Mesenchymal stem cell (in vitro differentiated cells and primary cell): ENCODE results near the gene ZC3H7B.

Experiments used
- DNase-seq: peaks from one replicate; pipeline ENCODE4 v3.0.0-alpha.2; 2013
- H2AFZ ChIP-seq: one replicate; pipeline ENCODE4 v1.6.1; 2013; ENCODE audit warnings: low read depth, mild to moderate bottlenecking, control low read depth, inconsistent platforms, low read length, moderate library complexity
- H2AK5ac ChIP-seq: 2 replicates; pipeline ENCODE4 v1.6.1; 2013; ENCODE audit warnings: low read length, moderate library complexity, mild to moderate bottlenecking, inconsistent platforms; ENCODE audit not compliant: severe bottlenecking
- H2BK120ac ChIP-seq: one replicate; pipeline ENCODE4 v1.6.1; 2013; ENCODE audit warnings: low read depth, mild to moderate bottlenecking, inconsistent platforms, low read length, moderate library complexity
- H2BK12ac ChIP-seq, 2 experiments: one replicate each; pipeline ENCODE4 v1.6.1; 2013; ENCODE audit warnings: inconsistent platforms in 2 of 2, low read length in 2 of 2, mild to moderate bottlenecking in 2 of 2, moderate library complexity in 2 of 2, control low read depth in 1 of 2
- H2BK15ac ChIP-seq: one replicate; pipeline ENCODE4 v1.6.1; 2013; ENCODE audit warnings: mild to moderate bottlenecking, low read depth, inconsistent platforms; ENCODE audit not compliant: poor library complexity, severe bottlenecking
- H2BK5ac ChIP-seq: 2 replicates; pipeline ENCODE4 v1.6.1; 2013; ENCODE audit warnings: low read depth, mild to moderate bottlenecking, low read length, control low read depth, inconsistent platforms; ENCODE audit not compliant: poor library complexity, severe bottlenecking
- H3K14ac ChIP-seq, 2 experiments: one replicate each; pipeline ENCODE4 v1.6.1; 2013; ENCODE audit warnings: inconsistent platforms in 2 of 2, low read length in 2 of 2, control low read depth in 1 of 2, mild to moderate bottlenecking in 1 of 2, moderate library complexity in 1 of 2
- H3K18ac ChIP-seq, 2 experiments: one replicate each; pipeline ENCODE4 v1.6.1; 2013; ENCODE audit warnings: inconsistent platforms in 2 of 2, low read length in 2 of 2, control low read depth in 1 of 2, low read depth in 1 of 2, mild to moderate bottlenecking in 1 of 2
- H3K23ac ChIP-seq, 2 experiments: one replicate each; pipeline ENCODE4 v1.6.1; 2013; ENCODE audit warnings: inconsistent platforms in 2 of 2, low read length in 2 of 2, mild to moderate bottlenecking in 2 of 2, moderate library complexity in 2 of 2, control low read depth in 1 of 2
- H3K27ac ChIP-seq: 2 replicates; pipeline ENCODE4 v1.5.1; 2013; ENCODE audit warnings: mild to moderate bottlenecking, moderate library complexity, low read length, control low read depth, inconsistent platforms; ENCODE audit not compliant: poor library complexity, severe bottlenecking
- H3K27me3 ChIP-seq, 2 experiments: 2 replicates each; pipeline versions ENCODE4 v1.6.1 to v1.7.0; 2013; ENCODE audit warnings: low read length in 2 of 2, mild to moderate bottlenecking in 2 of 2, moderate library complexity in 2 of 2, control low read depth in 1 of 2, inconsistent platforms in 1 of 2; ENCODE audit not compliant: control insufficient read depth in 1 of 2, insufficient read depth in 1 of 2
- H3K36me3 ChIP-seq, 2 experiments: 2 replicates each; pipeline versions ENCODE4 v1.6.1 to v1.7.0; 2013; ENCODE audit warnings: low read length in 2 of 2, control low read depth in 1 of 2, inconsistent platforms in 1 of 2, low read depth in 1 of 2, mild to moderate bottlenecking in 1 of 2; ENCODE audit not compliant: insufficient read depth in 2 of 2, control insufficient read depth in 1 of 2
- H3K4ac ChIP-seq, 2 experiments: one replicate each; pipeline ENCODE4 v1.6.1; 2013; ENCODE audit warnings: inconsistent platforms in 2 of 2, low read length in 2 of 2, mild to moderate bottlenecking in 2 of 2, moderate library complexity in 2 of 2, control low read depth in 1 of 2, low read depth in 1 of 2
- H3K4me1 ChIP-seq: 2 replicates; pipeline ENCODE4 v1.6.1; 2013; ENCODE audit warnings: low read depth, low read length, control low read depth; ENCODE audit not compliant: control insufficient read depth, insufficient read depth
- H3K4me2 ChIP-seq: 2 replicates; pipeline ENCODE4 v1.6.1; 2013; ENCODE audit warnings: low read length, mild to moderate bottlenecking, inconsistent platforms; ENCODE audit not compliant: poor library complexity, severe bottlenecking
- H3K4me3 ChIP-seq, 2 experiments: 2 replicates each; pipeline versions ENCODE4 v1.5.1 to v1.7.0; 2013; ENCODE audit warnings: low read length in 2 of 2, mild to moderate bottlenecking in 2 of 2, control low read depth in 1 of 2, low read depth in 1 of 2; ENCODE audit not compliant: insufficient read depth in 1 of 2
- H3K79me1 ChIP-seq: replicated peaks from 2 replicates; pipeline ENCODE4 v1.6.1; 2013; ENCODE audit warnings: mild to moderate bottlenecking, control low read depth, low read length, inconsistent platforms; ENCODE audit not compliant: poor library complexity, severe bottlenecking
- H3K9ac ChIP-seq: 2 replicates; pipeline ENCODE4 v1.7.0; 2013; ENCODE audit warnings: mild to moderate bottlenecking, low read length, moderate library complexity
- H3K9me3 ChIP-seq: 2 replicates; pipeline ENCODE4 v1.7.0; 2013; ENCODE audit warnings: mild to moderate bottlenecking, low read length; ENCODE audit not compliant: control insufficient read depth
- H4K8ac ChIP-seq: one replicate; pipeline ENCODE4 v1.6.1; 2013; ENCODE audit warnings: inconsistent platforms, mild to moderate bottlenecking, low read length, moderate library complexity
- H4K91ac ChIP-seq: one replicate; pipeline ENCODE4 v1.6.1; 2013; ENCODE audit warnings: mild to moderate bottlenecking, low read length, inconsistent platforms
- WGBS: methylation state at CpG from one replicate; pipeline ENCODE4 v1.1.7; 2013; ENCODE audit warnings: mixed read lengths; 5-methylcytosine and 5-hydroxymethylcytosine counted together

The ZC3H7B gene

DNA sequence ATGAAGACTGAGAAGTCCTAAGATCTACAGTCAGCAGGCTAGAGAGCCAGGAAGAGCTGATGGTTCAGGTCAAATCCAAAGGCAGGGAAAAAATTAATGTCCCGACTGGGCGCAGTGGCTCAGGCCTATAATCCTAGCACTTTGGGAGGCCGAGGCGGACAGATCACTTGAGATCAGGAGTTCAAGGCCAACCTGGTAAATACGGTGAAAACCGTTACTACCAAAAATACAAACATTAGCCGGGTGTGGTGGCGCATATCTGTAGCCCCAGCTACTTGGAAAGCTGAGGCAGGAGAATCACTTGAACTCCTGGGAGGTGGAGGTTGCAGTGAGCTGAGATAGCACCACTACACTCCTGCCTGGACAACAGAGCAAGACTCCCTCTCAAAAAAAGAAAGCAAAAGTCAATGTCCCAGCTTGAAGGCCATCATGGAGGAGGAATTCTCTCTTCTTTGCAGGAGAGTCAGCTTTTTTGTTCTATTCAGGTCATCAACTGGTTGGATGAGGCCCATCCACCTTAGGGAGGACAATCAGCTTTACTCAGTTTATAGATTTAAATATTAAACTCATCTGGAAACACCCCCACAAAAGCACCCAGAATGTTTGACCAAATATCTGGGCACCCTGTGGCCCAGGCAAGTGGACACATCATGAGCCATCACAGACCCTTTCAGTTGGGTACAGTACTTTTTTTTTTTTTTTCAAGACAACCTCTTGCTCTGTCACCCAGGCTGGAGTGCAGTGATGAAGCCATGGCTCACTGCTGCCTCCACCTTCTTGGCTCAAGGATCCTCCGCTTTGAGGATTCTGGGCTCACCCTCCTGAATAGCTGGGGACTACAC lies 4.3 kb upstream of the ZC3H7B start:
- Histone ChIP-seq H2BK120ac (no peak overlapping the region), H3K36me3 (no peaks in the 10 kb centered on the region), H2BK5ac (no peak overlapping the region), H3K14ac (no peak overlapping the region), H3K27me3 (no peaks in the 10 kb centered on the region), H3K79me1 (peaks cover 6% of the 10 kb centered on the region), H3K4me2 (no peak overlapping the region), H2AFZ (no peak overlapping the region), H3K9me3 (no peaks in the 10 kb centered on the region), H3K18ac (peak overlapping the region; percentile 2 to 49), H3K23ac (no peak overlapping the region), H3K4me3 (no peak overlapping the region), H2AK5ac (peak overlapping the region; percentile 36), H3K4me1 (peaks cover 4% of the 10 kb centered on the region), H3K27ac (no peak overlapping the region), H3K4ac (no peak overlapping the region), H2BK15ac (no peak overlapping the region), H2BK12ac (no peak overlapping the region), H3K9ac (no peak overlapping the region), H4K91ac (no peak overlapping the region), H4K8ac (peak overlapping the region; percentile 13)
- WGBS = 98% methylated on average over 9 of the region's 9 CpGs
- DNase-seq = no peak

DNA sequence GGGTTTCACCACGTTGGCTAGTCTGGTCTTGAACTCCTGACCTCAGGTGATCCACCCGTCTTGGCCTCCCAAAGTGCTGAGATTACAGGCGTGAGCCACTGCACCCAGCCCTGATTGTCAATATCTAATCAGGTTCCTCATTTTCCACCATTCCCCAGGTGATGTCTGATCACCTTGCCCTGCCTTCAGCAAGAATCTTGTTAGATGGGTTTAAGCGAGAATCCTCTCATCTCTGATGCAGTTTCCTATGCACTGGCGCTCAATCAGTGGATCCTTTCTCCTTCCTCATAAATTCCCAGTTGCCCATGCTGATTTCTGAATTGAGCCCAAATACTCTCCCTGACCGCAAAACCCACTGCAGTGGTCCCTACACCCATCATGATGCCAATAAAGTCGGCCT lies 664 bp upstream of the ZC3H7B start:
- no peak overlapping the region for H3K23ac ChIP-seq
- H2BK15ac ChIP-seq = no peak overlapping the region
- no peak overlapping the region for H3K4ac ChIP-seq
- no peak overlapping the region for H2BK5ac ChIP-seq
- H3K4me1 ChIP-seq = peaks cover 13% of the 10 kb centered on the region
- H2BK12ac ChIP-seq = no peak overlapping the region
- H3K14ac ChIP-seq = no peak overlapping the region
- H3K27me3 ChIP-seq = no peaks in the 10 kb centered on the region
- peak overlapping the region in 1 of 2 experiments; percentile 84 for H3K4me3 ChIP-seq
- peak overlapping the region; percentile 96 for H3K9ac ChIP-seq
- DNase-seq = no peak
- no peak overlapping the region for H4K8ac ChIP-seq
- no peak overlapping the region for H3K18ac ChIP-seq
- no peaks in the 10 kb centered on the region for H3K9me3 ChIP-seq
- no peak overlapping the region for H3K27ac ChIP-seq
- H4K91ac ChIP-seq = no peak overlapping the region
- no peak overlapping the region for H2BK120ac ChIP-seq
- peak overlapping the region; percentile 95 for H3K4me2 ChIP-seq
- peak overlapping the region; percentile 3 for H2AK5ac ChIP-seq
- H3K36me3 ChIP-seq = peaks cover 0 to 4% of the 10 kb centered on the region in 2 experiments
- H2AFZ ChIP-seq = no peak overlapping the region
- H3K79me1 ChIP-seq = peaks cover 6% of the 10 kb centered on the region
- WGBS = 78% methylated on average over 7 of the region's 7 CpGs

DNA sequence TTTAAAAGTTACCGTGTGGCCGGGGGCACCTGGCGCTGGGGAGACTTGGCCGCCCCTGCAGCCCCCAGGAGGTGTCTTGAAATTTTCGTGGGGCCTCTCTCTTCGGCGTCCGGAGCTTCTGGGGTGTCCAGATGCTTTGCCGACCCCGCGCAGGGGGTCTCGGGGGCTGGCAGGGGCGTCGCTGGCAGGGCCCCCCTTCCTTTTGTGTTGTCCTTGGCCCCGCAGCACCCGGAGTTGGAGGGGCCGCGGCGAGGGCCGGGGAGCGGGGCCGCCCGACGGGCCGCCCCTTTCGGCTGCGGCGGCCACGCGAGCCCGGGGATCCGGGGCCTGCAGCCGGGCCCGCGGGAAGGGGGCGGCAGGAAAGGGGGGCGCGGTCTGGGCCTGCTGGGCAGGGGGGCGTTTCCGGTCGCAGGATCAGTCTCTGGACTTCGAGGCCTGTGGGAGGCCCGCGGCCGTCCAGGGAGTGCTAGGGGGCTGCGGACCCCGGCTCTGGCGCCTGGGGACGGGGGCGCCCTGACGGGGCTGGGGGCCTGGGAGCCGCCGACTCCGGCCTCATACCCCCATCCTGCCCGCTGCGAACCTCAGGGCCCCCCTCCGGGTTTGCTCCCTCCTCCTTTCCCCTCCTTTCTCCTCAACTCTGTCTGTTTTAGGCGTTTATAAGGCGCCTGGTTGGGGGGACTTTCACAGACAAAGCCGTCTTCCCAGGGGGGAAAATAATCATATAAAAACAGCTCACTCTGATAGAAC lies 869 bp downstream of the ZC3H7B start:
- peak overlapping the region; percentile 45 for H4K8ac ChIP-seq
- 0% methylated on average over 14 of the region's 60 CpGs for WGBS

DNA sequence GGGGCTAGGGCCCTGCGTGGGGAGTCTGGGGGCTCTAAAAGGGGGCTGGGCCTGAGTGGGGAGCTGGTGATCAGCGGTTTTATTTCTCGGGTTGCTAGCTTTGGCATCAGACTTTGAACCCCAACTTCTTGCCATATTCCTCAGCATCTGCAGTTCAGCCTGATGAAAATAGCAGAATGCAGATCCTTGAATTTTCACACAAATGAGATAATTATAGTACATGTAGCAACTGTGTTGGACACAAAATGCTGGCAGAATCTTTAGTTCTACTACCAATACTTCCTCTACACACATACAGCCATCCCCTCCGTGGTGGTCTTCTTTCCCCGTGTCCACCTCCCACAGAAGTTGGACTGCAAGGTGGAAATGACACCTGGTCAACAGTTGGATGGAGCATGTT lies 1.5 kb downstream of the ZC3H7B start:
- Histone ChIP-seq H3K4me1 (peaks cover 27% of the 10 kb centered on the region), H4K8ac (peak overlapping the region; percentile 72), H3K4me3 (peak overlapping the region; percentile 84 to 88), H4K91ac (peak overlapping the region; percentile 27), H3K14ac (no peak overlapping the region), H3K27ac (peak overlapping the region; percentile 66), H2BK120ac (peak overlapping the region; percentile 86), H3K9me3 (no peaks in the 10 kb centered on the region), H2AFZ (no peak overlapping the region), H3K9ac (peak overlapping the region; percentile 96), H2BK5ac (peak overlapping the region; percentile 48), H3K18ac (peak overlapping the region; percentile 1 to 97), H2BK12ac (peak overlapping the region in 1 of 2 experiments; percentile 59), H3K79me1 (peaks cover 6% of the 10 kb centered on the region), H2AK5ac (peak overlapping the region; percentile 90), H3K23ac (peak overlapping the region in 1 of 2 experiments; percentile 79), H3K4me2 (peak overlapping the region; percentile 73), H3K4ac (peak overlapping the region; percentile 24 to 96), H2BK15ac (no peak overlapping the region), H3K27me3 (no peaks in the 10 kb centered on the region), H3K36me3 (peaks cover 0 to 11% of the 10 kb centered on the region in 2 experiments)
- no peak for DNase-seq
- WGBS = 42% methylated on average over 3 of the region's 5 CpGs

More for the DNA sequence above, 869 bp downstream of the ZC3H7B start:
- peaks cover 0 to 8% of the 10 kb centered on the region in 2 experiments for H3K36me3 ChIP-seq
- peak overlapping the region; percentile 61 for H2AK5ac ChIP-seq
- peaks cover 22% of the 10 kb centered on the region for H3K4me1 ChIP-seq
- H3K4me2 ChIP-seq = peak overlapping the region; percentile 73
- peak overlapping the region; percentile 61 for H4K91ac ChIP-seq
- H3K79me1 ChIP-seq = peaks cover 6% of the 10 kb centered on the region
- H2AFZ ChIP-seq = no peak overlapping the region
- H3K9me3 ChIP-seq = no peaks in the 10 kb centered on the region
- H3K18ac ChIP-seq = peak overlapping the region; percentile 92 to 97
- H3K27me3 ChIP-seq = no peaks in the 10 kb centered on the region
- peak overlapping the region in 1 of 2 experiments; percentile 79 for H3K23ac ChIP-seq
- H3K27ac ChIP-seq = peak overlapping the region; percentile 76
- peak overlapping the region; percentile 81 to 96 for H3K4ac ChIP-seq
- H2BK12ac ChIP-seq = no peak overlapping the region
- H2BK15ac ChIP-seq = peak overlapping the region; percentile 95
- H2BK5ac ChIP-seq = peak overlapping the region; percentile 48
- peak overlapping the region; percentile 86 for H2BK120ac ChIP-seq
- peak; percentile 18 for DNase-seq
- peak overlapping the region; percentile 96 for H3K9ac ChIP-seq
- H3K4me3 ChIP-seq = peak overlapping the region; percentile 84 to 88
- peak overlapping the region; percentile 57 to 89 for H3K14ac ChIP-seq
